OCI-LY7 (cell line): Measurements from ENCODE around the gene FAM13C.

ENCODE experiments used
- EZH2phosphoT487 ChIP-seq: fragments of 200-600 bp; sonication (generic); IDR thresholded peaks from 2 replicates; pipeline ENCODE4 v1.6.1; 2018; ENCODE audit warnings: low read depth, borderline replicate concordance, mild to moderate bottlenecking, mixed run types, antibody characterized with exemption, low read length, moderate library complexity, mixed read lengths
- TF ChIP-seq, protein P1 (sequence below): fragments of 200-600 bp; sonication (generic); conservative IDR thresholded peaks from 2 replicates; pipeline ENCODE4 v1.5.1; 2014; ENCODE audit warnings: mild to moderate bottlenecking, antibody characterized with exemption, low read length, moderate library complexity, mixed read lengths

DNA sequence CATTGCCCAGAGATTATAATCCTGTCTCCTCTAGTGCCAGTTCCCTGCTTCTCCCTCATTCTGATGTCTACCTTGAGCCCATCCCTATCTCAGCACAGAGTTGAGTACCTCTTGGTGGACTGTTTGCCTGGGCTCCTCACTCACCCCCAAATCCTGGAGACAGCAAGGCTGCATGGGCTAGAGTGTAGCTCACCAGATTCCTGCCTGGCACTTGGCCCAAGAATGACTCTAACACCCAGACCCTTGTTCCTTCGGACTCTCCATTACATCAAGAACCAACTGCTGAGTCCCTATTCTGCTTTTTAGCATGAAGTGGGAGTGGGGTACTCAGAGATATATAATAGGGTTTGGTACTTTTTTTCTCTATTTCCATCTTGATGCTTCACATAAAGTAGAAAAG lies 22.1 kb downstream of the FAM13C start:
- TF ChIP-seq, protein P1, sequence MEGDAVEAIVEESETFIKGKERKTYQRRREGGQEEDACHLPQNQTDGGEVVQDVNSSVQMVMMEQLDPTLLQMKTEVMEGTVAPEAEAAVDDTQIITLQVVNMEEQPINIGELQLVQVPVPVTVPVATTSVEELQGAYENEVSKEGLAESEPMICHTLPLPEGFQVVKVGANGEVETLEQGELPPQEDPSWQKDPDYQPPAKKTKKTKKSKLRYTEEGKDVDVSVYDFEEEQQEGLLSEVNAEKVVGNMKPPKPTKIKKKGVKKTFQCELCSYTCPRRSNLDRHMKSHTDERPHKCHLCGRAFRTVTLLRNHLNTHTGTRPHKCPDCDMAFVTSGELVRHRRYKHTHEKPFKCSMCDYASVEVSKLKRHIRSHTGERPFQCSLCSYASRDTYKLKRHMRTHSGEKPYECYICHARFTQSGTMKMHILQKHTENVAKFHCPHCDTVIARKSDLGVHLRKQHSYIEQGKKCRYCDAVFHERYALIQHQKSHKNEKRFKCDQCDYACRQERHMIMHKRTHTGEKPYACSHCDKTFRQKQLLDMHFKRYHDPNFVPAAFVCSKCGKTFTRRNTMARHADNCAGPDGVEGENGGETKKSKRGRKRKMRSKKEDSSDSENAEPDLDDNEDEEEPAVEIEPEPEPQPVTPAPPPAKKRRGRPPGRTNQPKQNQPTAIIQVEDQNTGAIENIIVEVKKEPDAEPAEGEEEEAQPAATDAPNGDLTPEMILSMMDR = no peak
- no peak for TF ChIP-seq EZH2phosphoT487
